GM18499 (cell line): ENCODE measurements around the gene C16orf82.

Experiments used
- ATAC-seq: cut with Tn5 transposase; IDR thresholded peaks from one replicate; pipeline ENCODE4 v1.9.1; 2021; ENCODE audit warnings: moderate number of reproducible peaks; ENCODE audit not compliant: insufficient read depth, unreplicated experiment

C16orf82 gene

GRCh38 chr16:27066668-27067537 lies at the start of gene C16orf82:
C16orf82 (plus strand) TSS chr16:27066927.
- no peak for ATAC-seq

GRCh38 chr16:27020031-27020430 lies 46.7 kb upstream of the C16orf82 start:
- ATAC-seq = no peak

- ATAC-seq = no peak
These were observed 42.7 kb upstream of the C16orf82 start for GRCh38 chr16:27024010-27024409.

- no peak for ATAC-seq
These were observed 41.1 kb upstream of the C16orf82 start for GRCh38 chr16:27025581-27025980.

GRCh38 chr16:27027971-27028370 lies 38.8 kb upstream of the C16orf82 start:
- ATAC-seq = no peak

- ATAC-seq = no peak
These were observed 38.1 kb upstream of the C16orf82 start for GRCh38 chr16:27028591-27029110.

GRCh38 chr16:27029525-27029924 lies 37.2 kb upstream of the C16orf82 start:
- ATAC-seq = no peak

- no peak for ATAC-seq
These were observed 33.3 kb upstream of the C16orf82 start for GRCh38 chr16:27033281-27033979.

GRCh38 chr16:27040732-27041131 lies 26.0 kb upstream of the C16orf82 start:
- ATAC-seq = no peak

- ATAC-seq = no peak
These were observed 19.7 kb upstream of the C16orf82 start for GRCh38 chr16:27046958-27047518.

- ATAC-seq = no peak
These were observed 18.4 kb upstream of the C16orf82 start for GRCh38 chr16:27048316-27048715.

- no peak for ATAC-seq
These were observed 17.6 kb upstream of the C16orf82 start for GRCh38 chr16:27049117-27049516.

- no peak for ATAC-seq
These were observed 14.7 kb upstream of the C16orf82 start for GRCh38 chr16:27052007-27052406.

GRCh38 chr16:27053996-27054395 lies 12.7 kb upstream of the C16orf82 start:
- ATAC-seq = no peak

GRCh38 chr16:27058299-27058698 lies 8.4 kb upstream of the C16orf82 start:
- ATAC-seq = no peak

- ATAC-seq = no peak
These were observed 4.0 kb downstream of the C16orf82 start for GRCh38 chr16:27070776-27071175.

GRCh38 chr16:27073733-27074132 lies 7.0 kb downstream of the C16orf82 start:
- no peak for ATAC-seq

GRCh38 chr16:27080895-27081294 lies 14.2 kb downstream of the C16orf82 start:
- no peak for ATAC-seq

- no peak for ATAC-seq
These were observed 17.1 kb downstream of the C16orf82 start for GRCh38 chr16:27083861-27084261.

GRCh38 chr16:27084307-27085028 lies 17.7 kb downstream of the C16orf82 start:
- no peak for ATAC-seq
